SK-N-SH (cell line): ENCODE measurements around the gene GYS1.

Source experiments
- CTCF ChIP-seq: fragments of 200-600 bp; sonication (generic); IDR thresholded peaks from 2 replicates; pipeline ENCODE4 v1.6.1; 2017; ENCODE audit warnings: antibody characterized with exemption, mild to moderate bottlenecking, moderate library complexity
- EP300 ChIP-seq, 2 experiments: IDR thresholded peaks; 2 replicates each; pipeline versions ENCODE4 v1.4.0 to v1.6.1; 2012; ENCODE audit warnings: borderline replicate concordance in 1 of 2, low read depth in 1 of 2, low read length in 1 of 2
- MAX ChIP-seq: IDR thresholded peaks from 2 replicates; pipeline ENCODE4 v1.4.0; 2012; ENCODE audit warnings: low read depth
- MEF2A ChIP-seq: IDR thresholded peaks from 2 replicates; pipeline ENCODE4 v1.4.0; 2012; ENCODE audit warnings: low read depth, borderline replicate concordance
- TEAD4 ChIP-seq: IDR thresholded peaks from 2 replicates; pipeline ENCODE4 v1.4.0; 2012; ENCODE audit warnings: mild to moderate bottlenecking, borderline replicate concordance; ENCODE audit not compliant: insufficient read depth

GRCh38 chr19:48966541-48967345, 26.4 kb downstream of the GYS1 start:
- TF ChIP-seq CTCF, result no peak
- TF ChIP-seq TEAD4, result no peak
- no peak for TF ChIP-seq EP300 (IDR thresholded peaks at IDR 0.05; ENCODE audit: borderline replicate concordance in 1 of 2, low read depth in 1 of 2, low read length in 1 of 2)
- TF ChIP-seq MAX, result no peak
- no peak for TF ChIP-seq MEF2A
